ENCODE results near the gene NLRP13.
"Not testable (repeated sequence)": the region's sequence is repeated elsewhere in the genome, so short reads cannot be mapped to it uniquely, and the experiment has no call there.

Gene NLRP13

GRCh38 chr19:55958356-55958755, 26.2 kb upstream of the NLRP13 start:
- ChIA-PET POLR2A (no interaction called here), CTCF (no interaction called here)
- DNase-seq (ENCODE audit: low read depth, low spot score): no peak
- no peak for TF ChIP-seq CTCF (IDR thresholded peaks at IDR 0.05; ENCODE audit: insufficient read depth, low read length, missing control alignments)
- no peak overlapping the region for H3K4me3 ChIP-seq (ENCODE audit: low read depth, low read length)

- POLR2A ChIA-PET: no interaction called here
- CTCF ChIA-PET: no interaction called here
- no peak for DNase-seq (ENCODE audit: low read depth, low spot score)
- TF ChIP-seq CTCF (IDR thresholded peaks at IDR 0.05; ENCODE audit: insufficient read depth, low read length, missing control alignments): no peak
- H3K4me3 ChIP-seq (ENCODE audit: low read depth, low read length): no peak overlapping the region
Measured at GRCh38 chr19:55956431-55956830, 24.3 kb upstream of the NLRP13 start.

GRCh38 chr19:55950566-55950965, 18.4 kb upstream of the NLRP13 start:
- POLR2A ChIA-PET; CTCF ChIA-PET; DNase-seq (ENCODE audit: low read depth, low spot score); H3K4me3 ChIP-seq (ENCODE audit: low read depth, low read length): not testable (repeated sequence)

GRCh38 chr19:55947532-55947931, 15.4 kb upstream of the NLRP13 start, which contains the start of gene NLRP8:
Gene NLRP8 (plus strand): TSS chr19:55947832.
- CTCF ChIA-PET: no interaction called here
- POLR2A ChIA-PET: no interaction called here
- no peak for TF ChIP-seq CTCF (IDR thresholded peaks at IDR 0.05; ENCODE audit: insufficient read depth, low read length, missing control alignments)
- no peak within 1 kb of the TSS for H3K4me3 ChIP-seq (ENCODE audit: low read depth, low read length)
- DNase-seq (ENCODE audit: low read depth, low spot score): no peak

GRCh38 chr19:55940306-55940705, 8.2 kb upstream of the NLRP13 start:
- POLR2A ChIA-PET: no interaction called here
- CTCF ChIA-PET: no interaction called here

GRCh38 chr19:55939206-55939605, 7.1 kb upstream of the NLRP13 start:
- no peak for TF ChIP-seq CTCF (IDR thresholded peaks at IDR 0.05; ENCODE audit: insufficient read depth, low read length, missing control alignments)
- CTCF ChIA-PET: no interaction called here
- POLR2A ChIA-PET: no interaction called here
- H3K4me3 ChIP-seq (ENCODE audit: low read depth, low read length): no peak overlapping the region
- no peak for DNase-seq (ENCODE audit: low read depth, low spot score)

More at GRCh38 chr19:55940306-55940705, 8.2 kb upstream of the NLRP13 start:
- no peak for TF ChIP-seq CTCF (IDR thresholded peaks at IDR 0.05; ENCODE audit: insufficient read depth, low read length, missing control alignments)
- H3K4me3 ChIP-seq (ENCODE audit: low read depth, low read length): no peak overlapping the region
- DNase-seq (ENCODE audit: low read depth, low spot score): no peak

GRCh38 chr19:55935206-55935605, 3.1 kb upstream of the NLRP13 start:
- TF ChIP-seq CTCF (IDR thresholded peaks at IDR 0.05; ENCODE audit: insufficient read depth, low read length, missing control alignments): no peak
- ChIA-PET CTCF (no interaction called here), POLR2A (no interaction called here)
- no peak for DNase-seq (ENCODE audit: low read depth, low spot score)
- H3K4me3 ChIP-seq (ENCODE audit: low read depth, low read length): no peak overlapping the region

Data from AG04449 (cell line).